ENCODE measurements around the gene DST. TPM values are rescaled to one million over a fixed set of nuclear protein-coding genes. Genes with fewer than 3 reads are reported as not detected.

Gene DST
- 100 to 1,000 TPM; 369 to 685 (median 536) TPM for polyA plus RNA-seq (ENCODE audit: insufficient read depth in 1 of 5, insufficient read length in 5 of 5, low replicate concordance in 1 of 5)
- long read RNA-seq, donor 1, full-length matches to known transcripts: 37 of 84 reads
- long read RNA-seq, donor 1, partial matches to known transcripts: 47 of 84 reads
- long read RNA-seq, donor 1, other reads (novel, unspliced or antisense): 0 of 84 reads
- long read RNA-seq, donor 2, full-length matches to known transcripts: 10 of 43 reads
- long read RNA-seq, donor 2, partial matches to known transcripts: 33 of 43 reads
- long read RNA-seq, donor 2, other reads (novel, unspliced or antisense): 0 of 43 reads
- long read RNA-seq, donor 3, full-length matches to known transcripts: 22 of 64 reads
- long read RNA-seq, donor 3, partial matches to known transcripts: 42 of 64 reads
- long read RNA-seq, donor 3, other reads (novel, unspliced or antisense): 0 of 64 reads
- long read RNA-seq, donor 4, transcript DST-212 (5 exons, 2,857 nt): major isoform, 5 of 53 reads
- long read RNA-seq, donor 4, partial matches to known transcripts: 39 of 53 reads
- long read RNA-seq, donor 4, other reads (novel, unspliced or antisense): 0 of 53 reads
- long read RNA-seq, donor 5, transcript DST-218 (2 exons, 2,967 nt): minor isoform, 6 of 118 reads
- long read RNA-seq, donor 5, transcript DST-211 (4 exons, 2,016 nt): major isoform, 9 of 118 reads
- long read RNA-seq, donor 5, transcript DST-212 (5 exons, 2,857 nt): minor isoform, 7 of 118 reads
- long read RNA-seq, donor 5, partial matches to known transcripts: 88 of 118 reads
- long read RNA-seq, donor 5, other reads (novel, unspliced or antisense): 0 of 118 reads
- long read RNA-seq, donor 6, full-length matches to known transcripts: 27 of 98 reads
- long read RNA-seq, donor 6, partial matches to known transcripts: 71 of 98 reads
- long read RNA-seq, donor 6, other reads (novel, unspliced or antisense): 0 of 98 reads
- long read RNA-seq, donor 7, full-length matches to known transcripts: 17 of 178 reads
- long read RNA-seq, donor 7, partial matches to known transcripts: 161 of 178 reads
- long read RNA-seq, donor 7, other reads (novel, unspliced or antisense): 0 of 178 reads
- long read RNA-seq, donor 8, partial matches to known transcripts: 25 of 28 reads
- long read RNA-seq, donor 8, other reads (novel, unspliced or antisense): 0 of 28 reads

DNA sequence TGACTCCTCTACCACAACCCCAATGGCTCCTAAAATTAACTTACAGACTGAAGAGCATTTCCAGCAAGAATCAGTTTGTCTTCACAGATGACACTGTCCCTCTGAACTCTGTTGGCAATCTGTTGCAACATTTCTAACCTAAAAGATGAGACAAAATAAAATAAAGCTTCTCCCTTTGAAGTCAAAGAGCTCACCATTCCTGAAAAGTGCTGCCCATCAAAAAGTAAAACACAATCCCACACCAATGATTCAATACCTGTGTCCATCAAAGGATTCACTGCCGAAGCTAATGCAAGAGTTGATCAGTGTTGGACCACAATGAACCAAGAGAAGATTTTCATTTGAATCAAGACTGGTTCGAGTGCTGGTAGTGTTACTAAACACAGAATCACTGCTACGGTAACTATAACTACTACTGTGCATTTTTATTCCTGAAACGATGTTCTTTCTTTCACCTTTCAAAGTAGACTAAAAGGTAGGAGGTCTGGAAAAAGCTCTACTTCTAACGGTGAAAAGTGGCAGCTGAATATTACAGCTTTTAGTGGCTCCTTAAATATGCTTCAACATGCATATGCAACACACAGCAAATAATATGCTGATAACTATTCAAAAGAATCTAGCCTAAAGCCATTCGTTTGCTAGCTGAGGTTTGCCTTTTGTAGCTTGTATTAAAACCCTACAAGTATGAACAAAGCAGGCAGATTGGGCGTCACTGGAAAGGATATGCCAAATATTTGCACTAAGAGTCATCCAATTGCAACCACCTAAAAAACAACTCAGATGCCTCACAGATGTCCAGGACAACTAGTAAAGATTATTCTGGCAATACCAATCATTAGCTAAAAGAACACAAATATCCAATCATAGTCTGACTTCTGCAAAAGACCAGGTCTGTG, at the start of gene DST:
TSS of gene DST (minus strand) at position 524 of the 896 bp plus-strand sequence.
- no peak for DNase-seq

DNA sequence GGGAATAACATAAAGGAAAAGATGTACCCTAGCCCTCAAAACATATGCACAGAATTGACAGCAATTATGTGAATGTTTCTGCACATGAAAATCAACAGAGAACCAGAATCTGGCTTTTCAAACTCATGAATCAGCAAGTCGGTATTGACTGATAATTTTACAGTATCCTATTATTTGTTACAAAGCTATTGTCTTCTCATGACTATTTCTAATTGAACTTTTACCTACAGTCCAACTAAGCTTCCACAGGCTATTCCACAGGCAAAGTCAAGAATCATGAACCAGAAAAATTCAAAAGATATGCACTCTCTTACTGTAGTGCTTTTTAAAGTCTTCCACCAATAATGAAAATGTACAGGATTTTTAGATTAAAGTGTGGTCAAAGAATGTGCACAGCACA, 49.1 kb upstream of the DST start:
- no peak for DNase-seq

DNA sequence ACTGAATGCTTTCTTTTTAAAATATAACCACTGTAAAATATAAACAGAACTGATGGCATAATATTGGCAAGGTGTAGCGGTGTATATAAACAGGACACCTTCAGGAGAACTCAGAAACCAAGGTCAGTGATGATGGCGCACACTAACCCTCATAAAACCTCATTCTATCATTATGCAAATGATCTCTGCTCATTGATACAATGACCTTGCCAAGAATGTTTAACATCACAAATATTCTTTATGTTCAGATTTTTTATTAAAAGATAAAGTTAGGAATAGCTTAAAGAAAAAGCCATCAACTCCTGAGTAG, 48.6 kb upstream of the DST start:
- no peak for DNase-seq

DNA sequence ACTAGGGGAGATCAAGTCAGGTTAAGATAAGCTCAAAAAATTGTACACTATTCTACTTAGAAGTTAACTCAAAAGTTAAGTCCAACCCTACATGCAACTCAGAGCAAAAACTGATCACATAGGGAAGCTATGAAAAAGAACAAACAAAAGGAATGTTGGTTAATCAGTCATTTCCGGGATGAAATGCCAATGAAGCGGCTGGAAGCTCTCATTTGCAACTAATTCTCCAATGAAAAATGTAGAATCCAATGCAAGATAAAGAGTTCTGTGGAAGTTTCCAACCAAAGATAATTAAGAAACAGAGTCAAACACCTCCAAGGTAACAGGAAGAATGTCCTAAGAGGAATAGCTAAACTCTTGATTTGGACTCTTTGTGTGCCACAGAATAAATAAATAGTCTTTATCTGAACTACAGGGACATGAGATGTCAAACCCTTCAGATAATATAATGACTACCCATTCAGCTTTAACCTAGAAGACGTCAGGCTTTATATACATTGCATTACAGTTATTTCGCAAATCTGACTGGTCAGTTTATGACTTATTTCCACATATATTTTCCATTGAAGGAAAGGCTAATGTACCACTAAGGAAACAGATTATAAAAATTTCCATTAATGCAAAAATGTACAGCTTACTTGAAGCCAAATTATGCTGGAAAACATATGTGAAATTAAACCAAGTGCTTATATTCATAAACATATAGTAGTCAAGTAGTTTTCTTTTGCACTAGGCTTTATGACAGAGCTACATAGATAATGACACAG, 48.0 kb upstream of the DST start:
- DNase-seq: no peak

DNA sequence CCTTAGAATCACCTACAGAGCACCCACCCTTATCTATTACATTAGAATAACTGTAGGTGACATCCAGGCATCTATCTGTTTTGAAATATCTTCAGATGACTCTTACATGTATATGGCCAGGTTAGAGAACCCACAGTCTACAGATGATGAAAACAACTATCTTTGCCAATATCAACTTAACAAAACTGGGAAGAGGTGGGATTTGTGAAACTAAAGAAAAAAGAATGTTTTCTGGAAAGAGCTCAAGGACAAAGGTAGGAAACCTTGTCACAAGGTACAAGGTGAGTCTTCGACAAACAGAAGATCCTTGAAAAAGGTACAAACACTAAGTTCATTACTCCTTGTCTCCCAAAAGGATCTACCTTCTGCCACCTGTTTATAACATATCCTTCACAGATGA, 47.0 kb upstream of the DST start:
- no peak for DNase-seq

DNA sequence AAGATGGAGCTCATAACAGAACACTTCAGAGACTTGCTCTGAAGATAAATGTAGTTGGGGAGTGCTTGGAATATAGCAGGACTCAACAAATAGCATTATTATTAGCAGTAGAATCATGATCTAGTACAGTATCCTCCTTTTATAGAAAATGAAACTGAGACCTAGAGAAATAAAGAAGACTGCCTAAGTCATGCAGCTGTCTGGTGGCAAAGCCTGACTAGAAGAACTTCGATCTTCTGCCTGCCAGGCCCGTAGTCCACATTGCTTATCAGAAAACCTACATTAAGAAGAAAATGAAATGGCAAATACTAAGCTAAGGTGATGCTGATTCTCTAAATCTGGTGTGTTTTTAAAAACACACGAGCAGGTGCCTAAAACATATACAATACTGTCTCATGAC, 46.4 kb upstream of the DST start:
- DNase-seq: no peak

DNA sequence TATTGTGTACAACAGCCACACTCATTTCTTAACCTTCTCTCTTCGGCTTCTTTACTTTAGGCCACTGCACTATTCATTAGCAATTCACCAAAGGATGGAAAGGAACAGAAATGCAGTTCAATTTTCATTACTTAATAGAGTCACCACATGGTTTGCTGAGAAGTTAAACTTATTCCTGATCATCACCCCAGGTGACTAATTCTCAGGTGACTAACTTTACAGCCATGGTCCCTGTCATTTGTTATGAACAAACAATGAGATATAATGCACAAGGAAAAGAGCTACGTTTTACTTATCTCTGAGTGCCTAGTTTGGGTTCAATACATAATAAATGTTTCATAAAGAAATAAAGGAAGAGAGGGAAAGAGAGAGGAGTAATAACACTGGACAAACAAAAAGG, 45.8 kb upstream of the DST start:
- DNase-seq: no peak

DNA sequence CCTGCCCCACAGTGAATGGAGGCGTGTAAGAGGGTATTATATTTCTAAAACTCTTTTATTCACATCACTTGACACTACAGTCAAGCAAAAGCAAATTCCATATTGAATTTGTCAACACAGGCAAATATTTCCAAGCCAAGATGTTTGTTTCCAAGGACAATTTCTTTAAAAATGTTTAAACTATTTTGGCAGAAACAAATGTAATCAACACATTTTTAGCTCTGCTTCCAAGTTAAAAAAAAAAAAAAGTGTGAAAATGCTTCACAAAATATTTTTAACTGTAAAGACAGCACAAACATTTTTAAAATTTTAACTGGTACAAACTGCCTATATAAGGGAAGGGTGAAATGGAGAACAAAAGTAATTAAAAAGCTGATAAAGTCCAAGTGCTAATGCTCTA, 44.9 kb upstream of the DST start:
- DNase-seq: no peak

DNA sequence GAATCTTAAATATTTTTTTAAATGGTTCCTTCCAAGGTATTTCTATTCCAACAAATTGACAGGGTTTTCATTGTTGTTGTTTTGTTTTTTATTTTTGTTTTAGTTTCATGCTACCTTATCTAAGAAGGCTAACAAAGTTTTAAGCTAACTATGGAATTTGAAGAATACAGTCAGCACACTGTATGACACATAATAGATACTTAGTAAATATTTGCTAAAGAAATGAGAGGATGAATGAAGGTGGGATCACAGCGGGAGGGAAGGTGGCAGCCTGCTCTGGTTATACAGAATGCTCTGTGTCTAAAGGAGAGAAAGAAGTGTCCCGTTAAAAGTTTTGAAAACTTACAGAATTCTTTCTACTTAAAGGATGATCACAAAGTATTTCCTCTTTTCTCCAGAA, 43.7 kb upstream of the DST start:
- DNase-seq: no peak

DNA sequence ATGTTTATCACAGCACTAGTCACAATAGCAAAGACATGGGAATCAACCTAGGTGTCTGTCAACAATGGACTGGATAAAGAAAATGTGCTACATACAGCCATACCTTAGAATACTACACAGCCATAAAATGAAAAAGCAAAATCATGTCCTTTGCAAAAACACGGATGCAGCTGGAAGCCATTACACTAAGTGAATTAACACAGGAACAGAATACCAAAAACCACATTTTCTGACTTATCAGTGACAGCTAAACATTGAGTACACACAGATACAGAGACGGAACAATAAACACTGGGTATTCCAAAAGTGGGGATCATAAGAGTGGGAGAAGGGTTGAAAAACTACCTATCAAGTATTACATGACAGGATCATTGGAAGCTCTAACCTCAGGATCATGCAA, 43.3 kb upstream of the DST start:
- DNase-seq: no peak

DNA sequence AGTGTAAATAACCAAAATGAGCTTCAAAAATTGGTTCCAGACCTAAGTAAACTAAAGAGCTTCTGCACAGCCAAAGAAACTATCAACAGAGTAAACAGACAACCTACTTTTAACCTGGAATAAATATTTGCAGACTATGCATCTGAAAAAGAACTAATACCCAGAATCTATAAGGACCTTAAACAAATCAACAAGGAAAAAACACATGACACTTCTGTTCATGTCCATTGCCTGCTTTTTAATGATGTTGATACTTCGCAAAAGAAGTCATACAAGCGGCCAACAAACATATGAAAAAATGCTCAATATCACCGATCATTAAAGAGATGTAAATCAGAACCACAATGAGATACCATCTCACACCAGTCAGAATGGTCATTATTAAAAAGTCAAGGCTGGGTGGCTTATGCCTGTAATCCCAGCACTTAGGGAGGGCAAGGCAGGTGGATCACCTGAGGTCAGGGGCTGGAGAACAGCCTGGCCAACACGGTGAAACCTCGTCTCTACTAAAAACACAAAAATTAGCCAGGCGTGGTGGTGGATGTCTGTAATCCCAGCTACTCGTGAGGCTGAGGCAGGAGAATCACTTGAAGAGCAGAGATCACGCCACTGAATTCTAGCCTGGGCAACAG, 42.5 kb upstream of the DST start:
- DNase-seq: no peak

DNA sequence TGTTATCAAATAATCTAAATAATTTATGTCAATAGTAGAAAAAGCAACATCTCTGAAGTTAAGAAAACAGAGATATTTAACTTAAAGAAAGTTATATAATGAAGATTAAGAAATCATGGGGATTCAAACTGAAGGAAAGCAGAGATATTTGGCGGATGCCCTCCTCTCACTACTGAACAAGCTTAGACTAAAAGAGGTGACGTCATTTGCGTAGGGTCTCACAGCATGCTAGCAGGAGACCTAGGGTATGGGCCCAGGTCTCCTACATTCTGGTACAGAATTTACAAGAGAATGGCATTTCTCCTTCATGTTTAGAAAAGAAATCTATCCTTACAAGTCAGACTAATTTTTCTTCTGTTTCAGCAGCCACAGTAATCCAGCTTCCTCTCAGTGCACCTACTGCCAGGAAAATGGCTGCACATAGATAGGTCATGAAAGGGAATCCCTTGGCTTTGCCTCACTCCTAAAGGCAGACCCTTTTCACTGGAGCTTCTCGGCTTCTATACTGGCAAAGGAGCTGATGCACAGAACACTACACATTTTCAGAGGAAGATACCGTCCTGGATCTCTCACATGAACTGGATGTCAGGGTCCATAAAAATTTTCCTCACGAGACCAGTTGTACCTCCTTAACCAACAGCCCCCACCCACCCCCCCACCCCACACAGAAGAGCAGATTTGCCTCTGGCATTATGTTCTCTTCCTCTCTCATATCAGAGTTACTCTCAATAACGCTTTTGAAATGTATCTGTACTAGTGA, 41.8 kb upstream of the DST start:
- DNase-seq: no peak

DNA sequence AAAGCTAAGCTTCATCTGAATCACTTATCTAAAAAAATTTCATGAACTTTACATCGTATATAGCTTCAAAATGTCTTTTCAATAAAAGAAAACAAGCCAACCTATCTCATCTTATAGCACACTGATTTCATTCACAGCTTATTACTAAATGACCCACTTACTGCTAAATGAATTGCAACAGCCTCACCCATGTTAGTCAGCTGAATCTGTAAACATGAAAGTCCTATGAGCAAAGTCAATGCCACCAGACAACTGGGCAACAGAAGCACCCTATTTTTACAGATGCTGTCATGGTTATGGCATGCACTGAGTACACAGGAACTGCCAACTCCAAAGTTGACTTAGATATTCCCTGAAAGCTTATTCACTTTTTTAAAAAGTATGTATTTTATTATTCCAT, 41.2 kb upstream of the DST start:
- no peak for DNase-seq

DNA sequence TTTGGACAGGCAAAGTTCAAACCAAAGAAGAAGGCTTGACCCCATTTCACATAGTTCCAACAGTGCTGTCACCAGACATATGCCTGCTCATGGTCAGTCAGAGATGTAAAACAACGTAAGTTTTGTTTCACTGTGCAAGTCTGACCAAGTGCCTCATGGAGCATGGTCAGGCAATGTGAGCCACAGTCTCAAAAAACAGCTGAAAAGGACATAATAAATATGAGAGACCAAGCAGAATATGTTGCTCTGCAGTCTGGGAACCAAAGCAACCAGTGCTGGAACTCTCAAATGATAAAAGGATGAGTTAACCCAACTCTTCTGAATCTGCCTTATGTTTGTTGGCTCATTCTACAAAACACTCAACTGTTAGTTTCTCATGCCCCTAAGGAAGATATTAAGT, 39.9 kb upstream of the DST start:
- DNase-seq: no peak

DNA sequence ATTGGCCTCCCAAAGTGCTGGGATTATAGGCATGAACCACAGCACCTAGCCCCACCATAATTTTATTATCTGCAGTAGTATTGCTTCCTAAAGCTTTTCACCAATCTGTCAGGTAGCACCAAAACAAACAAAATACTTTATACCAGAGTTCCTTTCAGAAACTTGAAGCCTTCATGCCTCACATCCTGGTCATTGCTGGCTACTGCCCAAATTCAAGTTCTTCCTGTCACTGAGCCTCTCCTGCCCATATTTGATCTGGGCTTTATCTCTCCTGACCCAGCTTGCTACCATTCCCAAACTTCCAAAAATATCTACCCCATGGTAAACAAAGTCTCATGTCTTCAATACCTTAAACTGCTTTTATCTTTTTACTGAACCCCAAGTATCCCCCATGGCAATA, 34.9 kb upstream of the DST start:
- no peak for DNase-seq

DNA sequence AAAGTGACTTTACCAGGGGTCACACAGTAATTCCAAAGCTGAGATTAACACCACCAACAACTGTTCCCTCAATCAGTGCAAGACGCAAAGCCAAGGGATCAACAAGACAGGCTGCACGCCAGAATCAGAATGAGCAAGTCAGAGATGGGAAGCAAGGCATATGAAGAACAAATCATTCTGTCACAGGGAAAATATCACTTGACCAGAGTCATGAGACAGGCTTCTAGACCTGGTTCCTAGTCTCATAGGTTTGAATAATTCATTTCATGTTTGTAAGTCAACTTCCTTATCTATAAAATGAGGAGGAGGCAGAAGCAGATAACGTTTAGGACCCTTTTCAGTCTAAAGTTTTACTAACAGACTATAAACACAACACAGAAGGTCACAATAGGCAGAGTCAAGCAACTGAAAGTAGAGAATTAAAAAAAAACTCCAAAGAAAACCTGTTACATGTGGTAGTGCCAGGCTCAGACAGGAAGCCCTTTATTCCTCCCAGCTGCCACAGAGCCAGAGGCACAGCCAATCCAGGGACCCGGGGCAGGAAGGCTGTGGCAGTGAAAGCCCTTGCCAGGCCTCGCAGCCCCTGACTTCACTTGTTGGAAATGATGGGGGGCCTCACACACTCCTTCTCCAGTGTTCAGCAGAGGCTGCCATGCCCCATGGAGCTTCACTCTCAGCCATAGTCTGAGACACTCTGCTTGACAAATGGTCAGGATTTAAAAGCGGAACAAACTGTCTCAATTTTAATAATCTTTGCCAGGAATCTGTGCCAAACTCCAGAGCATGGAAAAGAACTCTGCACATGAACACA, 29.2 kb upstream of the DST start:
- peak in 1 of 2 donors; percentile 63 for DNase-seq

DNA sequence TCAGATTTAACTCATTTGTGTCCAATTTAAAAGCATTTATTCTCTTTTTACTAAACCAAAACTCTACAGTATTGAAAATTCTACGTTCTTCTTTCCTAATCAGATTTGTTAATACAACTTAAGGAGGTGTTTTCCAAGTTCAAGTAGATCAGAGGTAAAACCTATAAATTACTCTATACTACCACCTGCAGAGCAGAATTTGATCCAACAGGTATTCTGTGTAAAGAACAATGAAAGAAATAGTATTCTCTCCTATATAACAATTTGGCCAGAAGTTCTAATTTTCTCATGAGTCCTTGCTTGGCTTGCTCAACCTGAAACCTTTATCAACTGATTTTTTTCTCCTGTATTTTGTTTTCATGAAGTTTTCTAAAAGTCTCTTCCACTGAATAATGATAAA, 28.5 kb upstream of the DST start:
- no peak for DNase-seq

DNA sequence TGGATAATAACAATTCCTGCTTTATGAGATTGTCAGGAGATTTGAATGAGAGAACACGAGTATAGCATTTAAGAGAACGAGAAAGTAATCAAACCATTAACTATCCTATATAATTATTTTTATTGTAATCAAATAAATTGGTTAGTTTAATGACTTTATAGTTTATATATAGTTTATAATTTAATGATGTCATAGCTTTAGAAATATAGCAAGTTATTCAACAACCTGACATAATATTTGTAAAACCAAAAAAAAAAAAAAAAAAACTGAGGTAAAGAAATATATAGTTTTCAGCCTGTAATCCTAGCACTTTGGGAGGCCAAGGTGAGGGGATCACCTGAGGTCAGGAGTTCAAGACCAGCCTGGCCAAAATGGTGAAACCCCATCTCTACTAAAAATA, 26.4 kb upstream of the DST start:
- no peak for DNase-seq

DNA sequence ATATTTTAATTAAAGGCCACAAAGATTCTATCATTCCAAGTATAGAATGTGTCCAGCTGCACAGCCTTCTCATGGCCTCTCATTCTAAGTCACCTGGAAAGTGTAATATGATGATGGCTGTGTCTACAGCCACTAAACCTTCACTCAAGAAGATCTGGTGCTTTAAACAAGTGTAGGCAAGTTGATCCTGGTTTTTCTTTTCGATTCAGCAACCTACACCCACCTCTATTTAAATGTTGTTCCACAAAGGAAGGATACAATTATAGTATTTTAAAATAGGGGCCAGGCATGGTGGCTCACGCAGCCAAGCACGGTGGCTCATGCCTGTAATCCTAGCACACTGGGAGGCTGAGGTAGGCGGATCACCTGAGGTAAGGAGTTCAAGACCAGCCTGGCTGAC, 25.5 kb upstream of the DST start:
- no peak for DNase-seq
